WTC11 (cell line): ENCODE results near the gene MRPL2. TPM values are rescaled to one million over a fixed set of nuclear protein-coding genes. Genes with fewer than 3 reads are reported as not detected.

Source experiments
- ATAC-seq: fragments of 200-7000 bp; cut with Tn5 transposase; 2 replicates; pipeline ENCODE4 v1.10.0; 2021; ENCODE audit warnings: mild to moderate bottlenecking, moderate library complexity
- CTCF ChIA-PET: fragments of 300-600 bp; sonication (Branson Sonifier 250); formaldehyde crosslinking; loops from one replicate; lab custom pipeline; 2021; ENCODE audit warnings: antibody characterized with exemption; lab: Charles Lee
- POLR2A ChIA-PET: fragments of 350-600 bp; sonication (Branson Sonifier 250); formaldehyde crosslinking; loops from one replicate; lab custom pipeline; 2021; ENCODE audit warnings: antibody characterized with exemption; lab: Charles Lee
- DNase-seq: peaks from one replicate; pipeline ENCODE4 v3.0.0; 2021; ENCODE audit warnings: low spot score
- H3K27ac Mint-ChIP-seq: 2 replicates; pipeline ENCODE4 v1.8.0; 2021; ENCODE audit warnings: mixed read lengths
- H3K27me3 Mint-ChIP-seq: 2 replicates; pipeline ENCODE4 v1.8.0; 2021; ENCODE audit warnings: low read depth, mild to moderate bottlenecking, moderate library complexity, mixed read lengths
- H3K36me3 Mint-ChIP-seq: 2 replicates; pipeline ENCODE4 v1.8.0; 2021; ENCODE audit warnings: mixed read lengths
- H3K4me1 Mint-ChIP-seq: 2 replicates; pipeline ENCODE4 v1.8.0; 2022; ENCODE audit warnings: mixed read lengths
- H3K4me3 Mint-ChIP-seq: 2 replicates; pipeline ENCODE4 v1.8.0; 2021; ENCODE audit warnings: mild to moderate bottlenecking, moderate library complexity, mixed read lengths
- H3K9me3 Mint-ChIP-seq: 2 replicates; pipeline ENCODE4 v1.8.0; 2021; ENCODE audit warnings: mixed read lengths
- CBFB ChIP-seq: sonication (generic); formaldehyde crosslinking; IDR thresholded peaks from 2 replicates; pipeline ENCODE4 v1.8.1; 2022; ENCODE audit warnings: mild to moderate bottlenecking, low read depth, missing genetic modification reagents
- ELF4 ChIP-seq: sonication (generic); formaldehyde crosslinking; IDR thresholded peaks from 2 replicates; pipeline ENCODE4 v1.8.1; 2022; ENCODE audit warnings: low read depth, mild to moderate bottlenecking, moderate library complexity, missing genetic modification reagents
- HMGA2 ChIP-seq: fragments of 250-450 bp; sonication (Bioruptor Pico); IDR thresholded peaks from 2 replicates; pipeline ENCODE4 v1.4.0; 2021; ENCODE audit warnings: mild to moderate bottlenecking, moderate library complexity
- KAT7 ChIP-seq: sonication (generic); formaldehyde crosslinking; IDR thresholded peaks from 2 replicates; pipeline ENCODE4 v1.8.1; 2023; ENCODE audit warnings: missing genetic modification reagents, mild to moderate bottlenecking, borderline replicate concordance
- MXD4 ChIP-seq: fragments of 250-450 bp; sonication (Bioruptor Pico); IDR thresholded peaks from 2 replicates; pipeline ENCODE4 v1.8.0; 2021; ENCODE audit warnings: mild to moderate bottlenecking, moderate library complexity, borderline replicate concordance
- NFATC4 ChIP-seq: fragments of 250-450 bp; sonication (Bioruptor Pico); IDR thresholded peaks from 2 replicates; pipeline ENCODE4 v1.9.0; 2021; ENCODE audit warnings: mild to moderate bottlenecking
- NFE2L1 ChIP-seq: sonication (generic); formaldehyde crosslinking; IDR thresholded peaks from 2 replicates; pipeline ENCODE4 v1.8.1; 2023; ENCODE audit warnings: missing genetic modification reagents
- NR3C1 ChIP-seq: sonication (generic); formaldehyde crosslinking; conservative IDR thresholded peaks from 2 replicates; pipeline ENCODE4 v1.8.1; 2023; ENCODE audit warnings: low read depth, mild to moderate bottlenecking, missing genetic modification reagents
- PRDM15 ChIP-seq: sonication (generic); formaldehyde crosslinking; IDR thresholded peaks from 2 replicates; pipeline ENCODE4 v1.8.0; 2022; ENCODE audit warnings: missing genetic modification reagents
- RELA ChIP-seq: sonication (generic); formaldehyde crosslinking; IDR thresholded peaks from 2 replicates; pipeline ENCODE4 v1.8.1; 2022; ENCODE audit warnings: missing genetic modification reagents, mild to moderate bottlenecking, borderline replicate concordance
- ZBTB21 ChIP-seq: sonication (generic); formaldehyde crosslinking; IDR thresholded peaks from 2 replicates; pipeline ENCODE4 v1.8.1; 2023; ENCODE audit warnings: mild to moderate bottlenecking, missing genetic modification reagents, borderline replicate concordance
- ZBTB43 ChIP-seq: sonication (generic); formaldehyde crosslinking; IDR thresholded peaks from 2 replicates; pipeline ENCODE4 v1.8.1; 2023; ENCODE audit warnings: mild to moderate bottlenecking, missing genetic modification reagents
- ZMAT4 ChIP-seq: fragments of 250-450 bp; sonication (Bioruptor Pico); IDR thresholded peaks from 2 replicates; pipeline ENCODE4 v1.9.0; 2021; ENCODE audit warnings: mild to moderate bottlenecking
- ZNF416 ChIP-seq: fragments of 250-450 bp; sonication (Bioruptor Pico); IDR thresholded peaks from 2 replicates; pipeline ENCODE4 v1.9.0; 2021; ENCODE audit warnings: mild to moderate bottlenecking, inconsistent platforms
- total RNA-seq: library from RNA; stranded (reverse); gene quantifications from 3 replicates; pipeline ENCODE4 v1.2.3, GENCODE V29; 2021
- TF ChIP-seq, protein P1 (sequence below): sonication (generic); formaldehyde crosslinking; IDR thresholded peaks from 2 replicates; pipeline ENCODE4 v1.8.1; 2023; ENCODE audit warnings: mild to moderate bottlenecking, missing genetic modification reagents, borderline replicate concordance
- TF ChIP-seq, protein P2 (sequence below): sonication (generic); formaldehyde crosslinking; IDR thresholded peaks from 2 replicates; pipeline ENCODE4 v1.8.0; 2023; ENCODE audit warnings: missing genetic modification reagents
- TF ChIP-seq, protein P3 (sequence below): sonication (generic); formaldehyde crosslinking; IDR thresholded peaks from 2 replicates; pipeline ENCODE4 v1.8.1; 2022; ENCODE audit warnings: mild to moderate bottlenecking, missing genetic modification reagents, moderate library complexity, borderline replicate concordance
- TF ChIP-seq, protein P4 (sequence below): sonication (generic); formaldehyde crosslinking; IDR thresholded peaks from 2 replicates; pipeline ENCODE4 v1.8.1; 2022; ENCODE audit warnings: missing genetic modification reagents, borderline replicate concordance
- TF ChIP-seq, protein P5 (sequence below): sonication (generic); formaldehyde crosslinking; IDR thresholded peaks from 2 replicates; pipeline ENCODE4 v1.8.1; 2023; ENCODE audit warnings: mild to moderate bottlenecking, missing genetic modification reagents, moderate library complexity

The MRPL2 gene
- total RNA-seq, 1 experiment from 2014 or later, result 131 TPM

DNA sequence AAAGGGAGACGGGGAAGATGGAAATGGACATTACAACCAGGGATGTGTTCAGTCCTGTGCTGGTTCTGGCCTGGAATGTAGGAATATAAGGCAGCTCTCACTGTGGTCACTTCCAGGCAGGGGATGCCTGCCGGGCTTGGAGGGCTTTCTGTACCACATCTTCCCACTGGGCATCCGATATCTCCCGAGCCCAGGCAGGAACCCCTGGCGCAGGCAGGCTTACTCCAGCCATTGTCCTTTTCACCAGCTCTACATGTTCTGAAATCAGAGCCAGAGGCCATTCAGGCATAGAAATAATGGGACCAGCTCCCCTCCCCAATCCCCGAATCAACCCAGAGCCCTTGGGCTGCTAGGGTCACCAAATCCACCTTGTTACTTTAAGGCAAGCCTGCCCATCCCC lies 46.9 kb downstream of the MRPL2 start (continued):
- TF ChIP-seq, protein P1, sequence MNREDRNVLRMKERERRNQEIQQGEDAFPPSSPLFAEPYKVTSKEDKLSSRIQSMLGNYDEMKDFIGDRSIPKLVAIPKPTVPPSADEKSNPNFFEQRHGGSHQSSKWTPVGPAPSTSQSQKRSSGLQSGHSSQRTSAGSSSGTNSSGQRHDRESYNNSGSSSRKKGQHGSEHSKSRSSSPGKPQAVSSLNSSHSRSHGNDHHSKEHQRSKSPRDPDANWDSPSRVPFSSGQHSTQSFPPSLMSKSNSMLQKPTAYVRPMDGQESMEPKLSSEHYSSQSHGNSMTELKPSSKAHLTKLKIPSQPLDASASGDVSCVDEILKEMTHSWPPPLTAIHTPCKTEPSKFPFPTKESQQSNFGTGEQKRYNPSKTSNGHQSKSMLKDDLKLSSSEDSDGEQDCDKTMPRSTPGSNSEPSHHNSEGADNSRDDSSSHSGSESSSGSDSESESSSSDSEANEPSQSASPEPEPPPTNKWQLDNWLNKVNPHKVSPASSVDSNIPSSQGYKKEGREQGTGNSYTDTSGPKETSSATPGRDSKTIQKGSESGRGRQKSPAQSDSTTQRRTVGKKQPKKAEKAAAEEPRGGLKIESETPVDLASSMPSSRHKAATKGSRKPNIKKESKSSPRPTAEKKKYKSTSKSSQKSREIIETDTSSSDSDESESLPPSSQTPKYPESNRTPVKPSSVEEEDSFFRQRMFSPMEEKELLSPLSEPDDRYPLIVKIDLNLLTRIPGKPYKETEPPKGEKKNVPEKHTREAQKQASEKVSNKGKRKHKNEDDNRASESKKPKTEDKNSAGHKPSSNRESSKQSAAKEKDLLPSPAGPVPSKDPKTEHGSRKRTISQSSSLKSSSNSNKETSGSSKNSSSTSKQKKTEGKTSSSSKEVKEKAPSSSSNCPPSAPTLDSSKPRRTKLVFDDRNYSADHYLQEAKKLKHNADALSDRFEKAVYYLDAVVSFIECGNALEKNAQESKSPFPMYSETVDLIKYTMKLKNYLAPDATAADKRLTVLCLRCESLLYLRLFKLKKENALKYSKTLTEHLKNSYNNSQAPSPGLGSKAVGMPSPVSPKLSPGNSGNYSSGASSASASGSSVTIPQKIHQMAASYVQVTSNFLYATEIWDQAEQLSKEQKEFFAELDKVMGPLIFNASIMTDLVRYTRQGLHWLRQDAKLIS (CRISPR knock-in tag), result no peak
- TF ChIP-seq, protein P2, sequence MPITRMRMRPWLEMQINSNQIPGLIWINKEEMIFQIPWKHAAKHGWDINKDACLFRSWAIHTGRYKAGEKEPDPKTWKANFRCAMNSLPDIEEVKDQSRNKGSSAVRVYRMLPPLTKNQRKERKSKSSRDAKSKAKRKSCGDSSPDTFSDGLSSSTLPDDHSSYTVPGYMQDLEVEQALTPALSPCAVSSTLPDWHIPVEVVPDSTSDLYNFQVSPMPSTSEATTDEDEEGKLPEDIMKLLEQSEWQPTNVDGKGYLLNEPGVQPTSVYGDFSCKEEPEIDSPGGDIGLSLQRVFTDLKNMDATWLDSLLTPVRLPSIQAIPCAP (CRISPR knock-in tag), result no peak
- TF ChIP-seq ZMAT4 (CRISPR knock-in tag) (no peak), ELF4 (CRISPR knock-in tag) (no peak), HMGA2 (no peak), ZNF416 (CRISPR knock-in tag) (no peak), NR3C1 (no peak), ZBTB21 (CRISPR knock-in tag) (no peak), MXD4 (CRISPR knock-in tag) (no peak), ZBTB43 (CRISPR knock-in tag) (no peak), RELA (no peak)
- TF ChIP-seq, protein P3, sequence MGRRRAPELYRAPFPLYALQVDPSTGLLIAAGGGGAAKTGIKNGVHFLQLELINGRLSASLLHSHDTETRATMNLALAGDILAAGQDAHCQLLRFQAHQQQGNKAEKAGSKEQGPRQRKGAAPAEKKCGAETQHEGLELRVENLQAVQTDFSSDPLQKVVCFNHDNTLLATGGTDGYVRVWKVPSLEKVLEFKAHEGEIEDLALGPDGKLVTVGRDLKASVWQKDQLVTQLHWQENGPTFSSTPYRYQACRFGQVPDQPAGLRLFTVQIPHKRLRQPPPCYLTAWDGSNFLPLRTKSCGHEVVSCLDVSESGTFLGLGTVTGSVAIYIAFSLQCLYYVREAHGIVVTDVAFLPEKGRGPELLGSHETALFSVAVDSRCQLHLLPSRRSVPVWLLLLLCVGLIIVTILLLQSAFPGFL, result no peak
- TF ChIP-seq, protein P4, sequence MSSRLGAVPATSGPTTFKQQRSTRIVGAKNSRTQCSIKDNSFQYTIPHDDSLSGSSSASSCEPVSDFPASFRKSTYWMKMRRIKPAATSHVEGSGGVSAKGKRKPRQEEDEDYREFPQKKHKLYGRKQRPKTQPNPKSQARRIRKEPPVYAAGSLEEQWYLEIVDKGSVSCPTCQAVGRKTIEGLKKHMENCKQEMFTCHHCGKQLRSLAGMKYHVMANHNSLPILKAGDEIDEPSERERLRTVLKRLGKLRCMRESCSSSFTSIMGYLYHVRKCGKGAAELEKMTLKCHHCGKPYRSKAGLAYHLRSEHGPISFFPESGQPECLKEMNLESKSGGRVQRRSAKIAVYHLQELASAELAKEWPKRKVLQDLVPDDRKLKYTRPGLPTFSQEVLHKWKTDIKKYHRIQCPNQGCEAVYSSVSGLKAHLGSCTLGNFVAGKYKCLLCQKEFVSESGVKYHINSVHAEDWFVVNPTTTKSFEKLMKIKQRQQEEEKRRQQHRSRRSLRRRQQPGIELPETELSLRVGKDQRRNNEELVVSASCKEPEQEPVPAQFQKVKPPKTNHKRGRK (CRISPR knock-in tag), result no peak

DNA sequence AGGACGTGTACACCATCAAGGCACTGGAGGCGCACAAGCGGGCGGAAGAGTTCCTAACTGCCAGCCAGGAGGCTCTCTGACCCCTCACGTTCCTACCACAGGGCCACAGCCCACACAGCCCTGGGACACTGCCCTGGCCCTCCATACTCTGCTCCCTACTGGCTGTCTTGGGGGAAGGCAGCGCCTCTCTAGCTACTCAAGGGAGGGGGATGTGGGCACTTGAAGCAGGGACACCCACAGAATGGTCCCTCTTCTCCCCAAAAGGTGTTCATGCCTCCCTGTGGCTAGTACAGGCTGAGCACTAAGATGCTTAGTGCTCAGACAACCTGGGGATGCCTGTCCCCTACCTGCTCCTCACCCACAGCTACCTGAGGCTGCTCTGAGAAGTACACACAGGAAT lies 48.0 kb downstream of the MRPL2 start:
- Mint-ChIP-seq H3K4me1 (peaks cover 27% of the 10 kb centered on the region), H3K27ac (no peak overlapping the region), H3K36me3 (peaks cover 48% of the 10 kb centered on the region), H3K9me3 (no peaks in the 10 kb centered on the region), H3K4me3 (no peak overlapping the region), H3K27me3 (no peaks in the 10 kb centered on the region)
- CTCF ChIA-PET, result interaction anchor here (1.2 to 1.3 kb wide), 2 partner anchors 12 to 40 kb away, joined by 3 to 5 read pairs; no protein-coding TSS in a partner anchor
- ATAC-seq, result peak; percentile 6; the same call in 1 of the 2 replicates
- POLR2A ChIA-PET, result no interaction called here
- no peak for DNase-seq
- TF ChIP-seq, protein P5, sequence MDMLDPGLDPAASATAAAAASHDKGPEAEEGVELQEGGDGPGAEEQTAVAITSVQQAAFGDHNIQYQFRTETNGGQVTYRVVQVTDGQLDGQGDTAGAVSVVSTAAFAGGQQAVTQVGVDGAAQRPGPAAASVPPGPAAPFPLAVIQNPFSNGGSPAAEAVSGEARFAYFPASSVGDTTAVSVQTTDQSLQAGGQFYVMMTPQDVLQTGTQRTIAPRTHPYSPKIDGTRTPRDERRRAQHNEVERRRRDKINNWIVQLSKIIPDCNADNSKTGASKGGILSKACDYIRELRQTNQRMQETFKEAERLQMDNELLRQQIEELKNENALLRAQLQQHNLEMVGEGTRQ (CRISPR knock-in tag), result no peak
- TF ChIP-seq RELA (no peak), CBFB (no peak), ZBTB21 (CRISPR knock-in tag) (no peak), NFE2L1 (no peak), NFATC4 (no peak), PRDM15 (CRISPR knock-in tag) (no peak), NR3C1 (no peak), ZMAT4 (CRISPR knock-in tag) (no peak), KAT7 (CRISPR knock-in tag) (no peak), MXD4 (CRISPR knock-in tag) (no peak)
